GM21619 (cell line): ENCODE data around the gene MYO9B.

Experiments used
- ATAC-seq: cut with Tn5 transposase; IDR thresholded peaks from one replicate; pipeline ENCODE4 v1.9.1; 2021; ENCODE audit not compliant: unreplicated experiment

MYO9B gene

GRCh38 chr19:17237747-17238706, 162.4 kb downstream of the MYO9B start:
- no peak for ATAC-seq

- ATAC-seq, result no peak
Observed at GRCh38 chr19:17240062-17240752, 164.6 kb downstream of the MYO9B start.

- ATAC-seq, result no peak
Observed at GRCh38 chr19:17240826-17241399, 165.3 kb downstream of the MYO9B start.

- ATAC-seq, result no peak
Observed at GRCh38 chr19:17242431-17243208, 167.0 kb downstream of the MYO9B start.

- ATAC-seq, result no peak
Observed at GRCh38 chr19:17243211-17243829, 167.7 kb downstream of the MYO9B start.

- ATAC-seq, result no peak
Observed at GRCh38 chr19:17243830-17244617, 168.4 kb downstream of the MYO9B start.

GRCh38 chr19:17244618-17245534, 169.3 kb downstream of the MYO9B start:
- no peak for ATAC-seq

- ATAC-seq, result no peak
Observed at GRCh38 chr19:17245535-17245984, 170.0 kb downstream of the MYO9B start, which contains the start of gene NR2F6. Gene NR2F6, minus strand, starts transcription at chr19:17245919. Its CDS starts 699 bp downstream, at chr19:17245220.

GRCh38 chr19:17246681-17247425, 171.3 kb downstream of the MYO9B start:
- ATAC-seq, result no peak

- no peak for ATAC-seq
Observed at GRCh38 chr19:17248011-17248776, 172.6 kb downstream of the MYO9B start.

- no peak for ATAC-seq
Observed at GRCh38 chr19:17249887-17250548, 174.4 kb downstream of the MYO9B start.

GRCh38 chr19:17254636-17255035, 179.1 kb downstream of the MYO9B start:
- ATAC-seq, result no peak

- no peak for ATAC-seq
Observed at GRCh38 chr19:17255150-17255621, 179.6 kb downstream of the MYO9B start.

GRCh38 chr19:17256130-17256529, 180.6 kb downstream of the MYO9B start:
- no peak for ATAC-seq

- ATAC-seq, result no peak
Observed at GRCh38 chr19:17259118-17259780, 183.7 kb downstream of the MYO9B start.

GRCh38 chr19:17259934-17260333, 184.4 kb downstream of the MYO9B start:
- ATAC-seq, result no peak
